ENCODE data around the gene LY6G6F.

GRCh38 chr6:31727717-31728671 is 21.3 kb downstream of the LY6G6F start:
- TF ChIP-seq, protein P1, sequence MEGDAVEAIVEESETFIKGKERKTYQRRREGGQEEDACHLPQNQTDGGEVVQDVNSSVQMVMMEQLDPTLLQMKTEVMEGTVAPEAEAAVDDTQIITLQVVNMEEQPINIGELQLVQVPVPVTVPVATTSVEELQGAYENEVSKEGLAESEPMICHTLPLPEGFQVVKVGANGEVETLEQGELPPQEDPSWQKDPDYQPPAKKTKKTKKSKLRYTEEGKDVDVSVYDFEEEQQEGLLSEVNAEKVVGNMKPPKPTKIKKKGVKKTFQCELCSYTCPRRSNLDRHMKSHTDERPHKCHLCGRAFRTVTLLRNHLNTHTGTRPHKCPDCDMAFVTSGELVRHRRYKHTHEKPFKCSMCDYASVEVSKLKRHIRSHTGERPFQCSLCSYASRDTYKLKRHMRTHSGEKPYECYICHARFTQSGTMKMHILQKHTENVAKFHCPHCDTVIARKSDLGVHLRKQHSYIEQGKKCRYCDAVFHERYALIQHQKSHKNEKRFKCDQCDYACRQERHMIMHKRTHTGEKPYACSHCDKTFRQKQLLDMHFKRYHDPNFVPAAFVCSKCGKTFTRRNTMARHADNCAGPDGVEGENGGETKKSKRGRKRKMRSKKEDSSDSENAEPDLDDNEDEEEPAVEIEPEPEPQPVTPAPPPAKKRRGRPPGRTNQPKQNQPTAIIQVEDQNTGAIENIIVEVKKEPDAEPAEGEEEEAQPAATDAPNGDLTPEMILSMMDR (IDR thresholded peaks at IDR 0.05), result no peak
- no peak for TF ChIP-seq EP300 (IDR thresholded peaks at IDR 0.05)
- TF ChIP-seq POLR2AphosphoS5 (IDR thresholded peaks at IDR 0.05), result no peak
